ENCODE measurements around the gene TRAF1. TPM values are rescaled to one million over a fixed set of nuclear protein-coding genes. Genes with fewer than 3 reads are reported as not detected.

TRAF1 gene
- total RNA-seq, 1 donor from 2014 or later, result 1.4 TPM

DNA sequence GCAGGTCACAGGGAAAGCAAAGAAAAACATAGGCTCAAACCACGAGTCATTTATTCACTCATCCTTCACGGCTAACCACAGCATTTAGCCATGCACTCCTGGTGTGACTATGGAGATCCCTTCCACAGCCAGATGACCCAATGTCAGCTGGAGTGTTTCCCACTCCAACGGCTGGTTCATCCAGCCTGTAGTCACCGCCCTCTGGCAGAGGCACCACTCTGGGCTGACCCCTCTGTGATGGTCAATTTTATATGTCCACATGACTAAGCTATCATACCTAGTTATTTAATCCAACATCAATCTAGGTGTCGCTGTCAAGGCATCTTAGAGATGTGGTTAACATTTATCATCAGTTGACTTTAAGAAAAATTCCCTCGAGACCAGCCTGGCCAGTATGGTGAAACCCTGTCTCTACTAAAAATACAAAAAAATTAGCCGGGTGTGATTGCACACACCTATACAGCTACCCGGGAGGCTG lies 40.1 kb downstream of the TRAF1 start:
- Mint-ChIP-seq H3K4me1 (ENCODE audit: unreplicated experiment) (no peaks in the 10 kb centered on the region), H3K27me3 (ENCODE audit: unreplicated experiment) (peaks cover 4% of the 10 kb centered on the region), H3K36me3 (ENCODE audit: low read depth, unreplicated experiment) (no peaks in the 10 kb centered on the region), H3K9me3 (ENCODE audit: unreplicated experiment) (no peaks in the 10 kb centered on the region), H3K4me3 (ENCODE audit: unreplicated experiment) (no peak overlapping the region), H3K27ac (ENCODE audit: unreplicated experiment) (no peak overlapping the region)
- no peak for DNase-seq (ENCODE audit: low spot score)
- TF ChIP-seq, protein P1, sequence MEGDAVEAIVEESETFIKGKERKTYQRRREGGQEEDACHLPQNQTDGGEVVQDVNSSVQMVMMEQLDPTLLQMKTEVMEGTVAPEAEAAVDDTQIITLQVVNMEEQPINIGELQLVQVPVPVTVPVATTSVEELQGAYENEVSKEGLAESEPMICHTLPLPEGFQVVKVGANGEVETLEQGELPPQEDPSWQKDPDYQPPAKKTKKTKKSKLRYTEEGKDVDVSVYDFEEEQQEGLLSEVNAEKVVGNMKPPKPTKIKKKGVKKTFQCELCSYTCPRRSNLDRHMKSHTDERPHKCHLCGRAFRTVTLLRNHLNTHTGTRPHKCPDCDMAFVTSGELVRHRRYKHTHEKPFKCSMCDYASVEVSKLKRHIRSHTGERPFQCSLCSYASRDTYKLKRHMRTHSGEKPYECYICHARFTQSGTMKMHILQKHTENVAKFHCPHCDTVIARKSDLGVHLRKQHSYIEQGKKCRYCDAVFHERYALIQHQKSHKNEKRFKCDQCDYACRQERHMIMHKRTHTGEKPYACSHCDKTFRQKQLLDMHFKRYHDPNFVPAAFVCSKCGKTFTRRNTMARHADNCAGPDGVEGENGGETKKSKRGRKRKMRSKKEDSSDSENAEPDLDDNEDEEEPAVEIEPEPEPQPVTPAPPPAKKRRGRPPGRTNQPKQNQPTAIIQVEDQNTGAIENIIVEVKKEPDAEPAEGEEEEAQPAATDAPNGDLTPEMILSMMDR (IDR thresholded peaks at IDR 0.05; ENCODE audit: unreplicated experiment), result no peak

DNA sequence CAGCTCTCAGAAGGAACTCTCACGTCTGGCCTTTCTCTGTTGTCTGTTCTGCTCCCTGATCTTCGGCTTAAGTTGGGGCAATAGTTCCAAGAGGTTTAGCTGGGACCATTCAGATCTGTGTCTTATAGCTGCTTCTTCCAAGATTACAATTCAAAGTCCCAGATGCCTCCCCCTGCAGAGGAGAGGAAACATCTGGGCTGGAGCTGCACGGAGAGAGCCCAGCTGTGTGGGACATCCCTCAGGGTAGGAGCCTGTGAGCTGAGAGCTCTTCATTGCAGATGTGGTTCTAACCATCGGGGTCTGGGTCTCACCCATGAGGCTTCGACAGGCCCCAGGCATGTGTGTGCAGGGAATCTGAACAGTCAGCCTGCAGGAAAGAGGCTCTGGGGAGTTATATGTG lies 40.6 kb downstream of the TRAF1 start:
- no peak for DNase-seq (ENCODE audit: low spot score)
- no peak overlapping the region for H3K4me3 Mint-ChIP-seq (ENCODE audit: unreplicated experiment)
- no peaks in the 10 kb centered on the region for H3K9me3 Mint-ChIP-seq (ENCODE audit: unreplicated experiment)
- no peaks in the 10 kb centered on the region for H3K36me3 Mint-ChIP-seq (ENCODE audit: low read depth, unreplicated experiment)
- no peak overlapping the region for H3K27ac Mint-ChIP-seq (ENCODE audit: unreplicated experiment)
- peaks cover 2% of the 10 kb centered on the region for H3K27me3 Mint-ChIP-seq (ENCODE audit: unreplicated experiment)
- no peaks in the 10 kb centered on the region for H3K4me1 Mint-ChIP-seq (ENCODE audit: unreplicated experiment)
- TF ChIP-seq, protein P1 (IDR thresholded peaks at IDR 0.05; ENCODE audit: unreplicated experiment), result no peak

DNA sequence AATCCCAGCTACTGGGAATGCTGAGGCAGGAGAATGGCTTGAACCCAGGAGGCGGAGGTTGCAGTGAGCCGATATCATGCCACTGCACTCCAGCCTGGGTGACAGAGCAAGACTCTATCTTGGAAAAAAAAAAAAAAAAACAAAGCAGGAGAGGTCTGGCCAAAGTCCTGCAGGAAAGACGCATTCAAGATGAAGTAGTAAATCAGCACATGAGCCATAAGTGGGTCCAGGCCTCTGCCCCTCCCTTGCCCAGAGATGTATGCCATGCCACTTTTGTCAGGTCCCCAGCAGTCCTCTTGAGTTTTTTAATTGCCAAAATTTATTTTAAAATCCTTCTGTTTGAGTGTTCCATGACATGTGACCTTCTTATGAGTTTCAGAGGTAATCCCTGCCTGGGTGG lies 41.1 kb downstream of the TRAF1 start:
- Mint-ChIP-seq H3K4me1 (ENCODE audit: unreplicated experiment) (no peaks in the 10 kb centered on the region), H3K4me3 (ENCODE audit: unreplicated experiment) (no peak overlapping the region), H3K9me3 (ENCODE audit: unreplicated experiment) (no peaks in the 10 kb centered on the region), H3K27me3 (ENCODE audit: unreplicated experiment) (peaks cover 4% of the 10 kb centered on the region), H3K27ac (ENCODE audit: unreplicated experiment) (no peak overlapping the region), H3K36me3 (ENCODE audit: low read depth, unreplicated experiment) (no peaks in the 10 kb centered on the region)
- TF ChIP-seq, protein P1 (IDR thresholded peaks at IDR 0.05; ENCODE audit: unreplicated experiment), result no peak
- DNase-seq (ENCODE audit: low spot score), result no peak

DNA sequence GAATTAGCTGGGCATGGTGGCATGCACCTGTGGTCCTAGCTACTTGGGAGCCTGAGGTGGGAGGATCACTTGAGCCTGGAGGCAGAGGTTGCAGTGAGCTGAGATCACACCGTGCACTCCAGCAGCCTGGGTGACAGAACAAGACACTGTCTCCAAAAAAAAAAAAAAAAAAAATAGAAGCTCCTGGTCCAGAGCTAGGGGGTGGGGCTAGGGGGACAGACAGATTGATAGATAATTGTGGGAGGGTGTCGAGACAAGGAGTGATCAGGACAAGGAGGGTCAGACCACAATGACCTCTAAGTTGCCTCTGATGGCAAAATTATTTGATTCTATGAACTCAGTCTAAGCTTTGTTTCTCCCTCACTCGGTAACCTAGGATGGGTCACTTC lies 43.0 kb downstream of the TRAF1 start:
- no peak for DNase-seq (ENCODE audit: low spot score)
- peaks cover 1% of the 10 kb centered on the region for H3K27me3 Mint-ChIP-seq (ENCODE audit: unreplicated experiment)
- H3K4me3 Mint-ChIP-seq (ENCODE audit: unreplicated experiment), result no peak overlapping the region
- no peaks in the 10 kb centered on the region for H3K4me1 Mint-ChIP-seq (ENCODE audit: unreplicated experiment)
- no peaks in the 10 kb centered on the region for H3K9me3 Mint-ChIP-seq (ENCODE audit: unreplicated experiment)
- no peaks in the 10 kb centered on the region for H3K36me3 Mint-ChIP-seq (ENCODE audit: low read depth, unreplicated experiment)
- TF ChIP-seq, protein P1 (IDR thresholded peaks at IDR 0.05; ENCODE audit: unreplicated experiment), result no peak
- H3K27ac Mint-ChIP-seq (ENCODE audit: unreplicated experiment), result no peak overlapping the region

DNA sequence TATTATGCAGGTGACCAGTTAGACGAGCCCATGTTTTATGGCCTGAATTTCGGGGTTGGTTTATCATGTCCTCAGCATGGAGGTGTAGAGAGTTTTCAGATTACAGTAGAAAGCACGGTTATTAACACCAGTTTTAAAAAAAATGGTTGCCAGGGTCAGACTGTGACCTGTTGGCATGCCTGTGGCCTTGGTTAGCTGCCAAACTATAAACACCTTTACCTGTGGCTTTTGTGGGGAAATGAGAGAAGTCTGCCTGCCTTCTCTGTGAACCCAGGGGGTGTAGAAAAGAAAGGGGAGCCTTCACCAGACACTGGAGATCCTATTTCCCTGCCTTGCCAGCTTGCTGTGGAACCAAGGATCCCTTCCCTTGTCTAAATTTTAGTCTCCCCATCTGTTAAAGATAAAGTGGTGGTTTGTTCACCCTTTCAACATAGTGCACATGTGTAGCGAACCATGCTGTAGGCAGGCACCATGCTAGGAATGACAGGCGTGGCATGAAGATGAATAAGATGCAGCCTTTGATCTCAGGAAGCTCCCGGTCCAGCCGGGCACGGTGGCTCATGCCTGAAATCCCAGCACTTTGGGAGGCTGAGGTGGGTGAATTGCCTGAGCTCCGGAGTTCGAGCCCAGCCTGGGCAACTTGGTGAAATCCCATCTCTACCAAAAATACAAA lies 43.5 kb downstream of the TRAF1 start:
- H3K9me3 Mint-ChIP-seq (ENCODE audit: unreplicated experiment), result no peaks in the 10 kb centered on the region
- TF ChIP-seq, protein P1 (IDR thresholded peaks at IDR 0.05; ENCODE audit: unreplicated experiment), result no peak
- DNase-seq (ENCODE audit: low spot score), result no peak
- H3K27me3 Mint-ChIP-seq (ENCODE audit: unreplicated experiment), result peaks cover 5% of the 10 kb centered on the region
- H3K36me3 Mint-ChIP-seq (ENCODE audit: low read depth, unreplicated experiment), result no peaks in the 10 kb centered on the region
- H3K27ac Mint-ChIP-seq (ENCODE audit: unreplicated experiment), result no peak overlapping the region
- no peak overlapping the region for H3K4me3 Mint-ChIP-seq (ENCODE audit: unreplicated experiment)
- H3K4me1 Mint-ChIP-seq (ENCODE audit: unreplicated experiment), result no peaks in the 10 kb centered on the region
